ENCODE results near the gene MED16. TPM values are rescaled to one million over a fixed set of nuclear protein-coding genes. Genes with fewer than 3 reads are reported as not detected.

MED16 gene
- total and polyA plus RNA-seq, 9 donors, result 0.62 to 75.4 (median 52.3) TPM

- Histone ChIP-seq H3K36me3 (no peaks in the 10 kb centered on the region), H3K9me3 (no peaks in the 10 kb centered on the region), H3K4me3 (no peak overlapping the region), H3K27ac (no peak overlapping the region), H3K27me3 (peaks cover 4% of the 10 kb centered on the region), H3K4me1 (ENCODE audit: insufficient read depth) (peaks cover 9% of the 10 kb centered on the region)
- intact Hi-C loops (cut with DNase I), result loop anchor here in 1 of 4 donors (5.0 kb wide), 1 partner anchor 120 kb away; the partner anchor contains the start of gene WDR18
- WGBS, 3 donors, result 10 to 28% (median 11%) methylated on average over 38 to 60 of the region's 60 CpGs
- no peak for TF ChIP-seq EP300 (IDR thresholded peaks at IDR 0.05)
- TF ChIP-seq POLR2A (IDR thresholded peaks at IDR 0.05), result no peak
- no peak for TF ChIP-seq CTCF (IDR thresholded peaks at IDR 0.05)
- DNase-seq, result peak in 4 of 5 donors; percentile 53 to 70 (median 64)
These were observed 31.0 kb downstream of the MED16 start for GRCh38 chr19:861756-862580.

- Histone ChIP-seq H3K36me3 (no peaks in the 10 kb centered on the region), H3K27me3 (peaks cover 4% of the 10 kb centered on the region), H3K27ac (no peak overlapping the region), H3K4me1 (ENCODE audit: insufficient read depth) (peaks cover 9% of the 10 kb centered on the region), H3K4me3 (no peak overlapping the region), H3K9me3 (no peaks in the 10 kb centered on the region)
- intact Hi-C loops (cut with DNase I), result loop anchor here in 1 of 4 donors (5.0 kb wide), 1 partner anchor 121 kb away; the partner anchor contains the start of gene WDR18
- TF ChIP-seq EP300 (IDR thresholded peaks at IDR 0.05), result no peak
- TF ChIP-seq CTCF (IDR thresholded peaks at IDR 0.05), result no peak
- no peak for TF ChIP-seq POLR2A (IDR thresholded peaks at IDR 0.05)
- DNase-seq, result no peak
- WGBS, 3 donors, result 37 to 41% (median 39%) methylated on average over 23 to 35 of the region's 35 CpGs
These were observed 31.7 kb downstream of the MED16 start for GRCh38 chr19:861141-861755.

GRCh38 chr19:858868-859843 is 33.8 kb downstream of the MED16 start, which contains the start of gene CFD:
Gene CFD (plus strand): TSS chr19:859664. CDS start chr19:859690, 26 bp downstream.
- TF ChIP-seq CTCF (IDR thresholded peaks at IDR 0.05) (no peak), EP300 (IDR thresholded peaks at IDR 0.05) (no peak), POLR2A (IDR thresholded peaks at IDR 0.05) (no peak)
- Histone ChIP-seq H3K27me3 (peaks cover 4% of the 10 kb centered on the region), H3K4me3 (peak within 1 kb of the TSS; percentile 25), H3K36me3 (no peaks in the 10 kb centered on the region), H3K4me1 (ENCODE audit: insufficient read depth) (peaks cover 9% of the 10 kb centered on the region), H3K9me3 (no peaks in the 10 kb centered on the region), H3K27ac (peak within 1 kb of the TSS; percentile 23 to 24)
- peak in 3 of 5 donors; percentile 50 to 72 (median 57) for DNase-seq
- WGBS, 3 donors, result 29 to 48% (median 44%) methylated on average over 16 to 24 of the region's 24 CpGs
- intact Hi-C loops (cut with DNase I), result loop anchor here in 3 of 4 donors (2.0 to 10.0 kb wide), 3 partner anchors 60 to 126 kb away; partner anchors contain the start of gene WDR18 (in 2 of the 3)
